AG04449 (cell line): ENCODE measurements around the gene RTN4R.
"Not testable (repeated sequence)": the region's sequence is repeated elsewhere in the genome, so short reads cannot be mapped to it uniquely, and the experiment has no call there.

Source experiments
- CTCF ChIA-PET: fragments of 350-600 bp; formaldehyde crosslinking; extraction: SDS; loops from one replicate; lab custom pipeline; 2021; ENCODE audit warnings: antibody characterized with exemption; lab: Yijun Ruan, JAX
- POLR2A ChIA-PET: fragments of 400-600, 350-600 bp; formaldehyde crosslinking; extraction: SDS; loops from one replicate; lab custom pipeline; 2020; ENCODE audit warnings: antibody characterized with exemption, inconsistent platforms; lab: Yijun Ruan, JAX
- DNase-seq: peaks from one replicate; pipeline ENCODE4 v3.0.0-alpha.2; 2010; ENCODE audit warnings: low read depth, low spot score
- H3K4me3 ChIP-seq: 2 replicates; pipeline ENCODE4 v1.5.1; 2011; ENCODE audit warnings: low read depth, mild to moderate bottlenecking, control low read depth, low read length
- TF ChIP-seq, protein P1 (sequence below): IDR thresholded peaks from one replicate; pipeline ENCODE4 v1.5.1; 2011; ENCODE audit warnings: mild to moderate bottlenecking, moderate library complexity, low read length, control low read depth, inconsistent platforms; ENCODE audit not compliant: insufficient read depth; ENCODE audit errors: missing control alignments

RTN4R gene

DNA sequence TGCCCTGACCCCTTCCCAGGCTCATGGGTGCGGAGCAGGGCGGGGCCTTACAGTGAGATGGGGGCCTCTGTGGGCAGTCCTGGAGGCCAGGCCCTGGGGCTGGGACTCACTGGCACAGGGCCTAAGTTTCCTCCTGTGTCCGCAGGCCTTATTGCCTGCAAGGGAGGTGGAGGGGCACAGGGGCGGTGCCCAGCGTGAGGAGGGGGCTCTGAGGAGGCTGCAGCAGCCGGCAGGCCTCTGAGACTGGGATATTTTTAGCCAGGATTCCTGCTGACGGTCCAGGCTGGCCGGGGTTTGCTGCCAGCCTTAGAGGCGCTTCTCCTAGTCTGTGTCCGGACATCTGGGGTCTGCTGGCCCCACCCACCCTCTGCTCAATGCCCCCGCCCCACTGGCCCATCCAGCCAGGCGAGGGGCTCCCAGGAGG lies 5.7 kb upstream of the RTN4R start:
- CTCF ChIA-PET = interaction anchor here (1.3 to 2.3 kb wide), 2 partner anchors 11 to 12 kb away, joined by 3 to 10 read pairs; no protein-coding TSS in a partner anchor
- POLR2A ChIA-PET = no interaction called here
- DNase-seq = no peak
- TF ChIP-seq, protein P1, sequence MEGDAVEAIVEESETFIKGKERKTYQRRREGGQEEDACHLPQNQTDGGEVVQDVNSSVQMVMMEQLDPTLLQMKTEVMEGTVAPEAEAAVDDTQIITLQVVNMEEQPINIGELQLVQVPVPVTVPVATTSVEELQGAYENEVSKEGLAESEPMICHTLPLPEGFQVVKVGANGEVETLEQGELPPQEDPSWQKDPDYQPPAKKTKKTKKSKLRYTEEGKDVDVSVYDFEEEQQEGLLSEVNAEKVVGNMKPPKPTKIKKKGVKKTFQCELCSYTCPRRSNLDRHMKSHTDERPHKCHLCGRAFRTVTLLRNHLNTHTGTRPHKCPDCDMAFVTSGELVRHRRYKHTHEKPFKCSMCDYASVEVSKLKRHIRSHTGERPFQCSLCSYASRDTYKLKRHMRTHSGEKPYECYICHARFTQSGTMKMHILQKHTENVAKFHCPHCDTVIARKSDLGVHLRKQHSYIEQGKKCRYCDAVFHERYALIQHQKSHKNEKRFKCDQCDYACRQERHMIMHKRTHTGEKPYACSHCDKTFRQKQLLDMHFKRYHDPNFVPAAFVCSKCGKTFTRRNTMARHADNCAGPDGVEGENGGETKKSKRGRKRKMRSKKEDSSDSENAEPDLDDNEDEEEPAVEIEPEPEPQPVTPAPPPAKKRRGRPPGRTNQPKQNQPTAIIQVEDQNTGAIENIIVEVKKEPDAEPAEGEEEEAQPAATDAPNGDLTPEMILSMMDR = no peak
- no peak overlapping the region for H3K4me3 ChIP-seq

DNA sequence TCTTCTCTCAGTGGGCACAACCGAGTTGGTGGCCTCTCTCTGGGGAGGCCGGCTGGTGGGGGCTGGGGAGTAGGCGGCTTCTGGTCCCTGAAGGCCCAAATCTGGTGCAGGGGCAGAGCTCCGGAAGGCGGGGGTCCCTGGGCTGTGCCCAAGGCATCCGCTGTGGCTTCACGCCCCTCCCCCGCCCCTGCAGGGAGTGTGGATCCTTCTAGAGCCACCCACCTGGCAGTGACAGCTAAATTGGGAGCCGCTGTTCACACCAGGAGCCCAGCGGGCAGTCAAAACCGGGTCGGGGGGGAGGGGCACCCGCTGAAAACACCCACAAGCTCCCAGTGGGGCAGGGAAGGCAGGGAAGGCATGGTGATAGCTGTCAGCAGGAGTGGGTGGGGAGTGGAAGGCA lies 4.6 kb upstream of the RTN4R start:
- POLR2A ChIA-PET = no interaction called here
- TF ChIP-seq, protein P1 = no peak
- no peak for DNase-seq
- H3K4me3 ChIP-seq = no peak overlapping the region
- CTCF ChIA-PET = interaction anchor here (1.3 to 2.3 kb wide), 3 partner anchors 12 to 115 kb away, joined by 3 to 10 read pairs (median 7); no protein-coding TSS in a partner anchor

DNA sequence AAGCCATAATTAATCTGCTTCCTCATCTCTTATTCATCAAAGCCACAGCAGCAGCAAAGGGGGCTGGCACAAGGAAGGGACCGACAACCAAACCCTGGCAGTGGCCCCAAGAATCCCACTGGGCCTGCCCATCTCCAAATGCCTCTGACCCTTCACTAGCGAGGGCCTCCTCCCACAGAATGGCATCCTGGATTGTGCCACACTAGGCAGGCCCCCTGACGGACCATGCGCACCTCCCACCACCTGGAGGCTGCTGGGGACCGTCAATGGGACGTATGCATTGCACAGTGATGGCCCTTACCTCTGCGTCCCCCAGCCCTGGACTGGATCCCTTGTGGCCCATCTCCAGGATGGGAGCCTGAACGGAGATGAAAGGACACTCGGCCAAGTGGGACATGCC lies 4.1 kb upstream of the RTN4R start:
- ChIA-PET CTCF (interaction anchor here (1.7 to 2.3 kb wide), 2 partner anchors 12 to 115 kb away, joined by 7 to 10 read pairs; no protein-coding TSS in a partner anchor), POLR2A (no interaction called here)
- H3K4me3 ChIP-seq = no peak overlapping the region
- DNase-seq = no peak
- TF ChIP-seq, protein P1 = no peak

DNA sequence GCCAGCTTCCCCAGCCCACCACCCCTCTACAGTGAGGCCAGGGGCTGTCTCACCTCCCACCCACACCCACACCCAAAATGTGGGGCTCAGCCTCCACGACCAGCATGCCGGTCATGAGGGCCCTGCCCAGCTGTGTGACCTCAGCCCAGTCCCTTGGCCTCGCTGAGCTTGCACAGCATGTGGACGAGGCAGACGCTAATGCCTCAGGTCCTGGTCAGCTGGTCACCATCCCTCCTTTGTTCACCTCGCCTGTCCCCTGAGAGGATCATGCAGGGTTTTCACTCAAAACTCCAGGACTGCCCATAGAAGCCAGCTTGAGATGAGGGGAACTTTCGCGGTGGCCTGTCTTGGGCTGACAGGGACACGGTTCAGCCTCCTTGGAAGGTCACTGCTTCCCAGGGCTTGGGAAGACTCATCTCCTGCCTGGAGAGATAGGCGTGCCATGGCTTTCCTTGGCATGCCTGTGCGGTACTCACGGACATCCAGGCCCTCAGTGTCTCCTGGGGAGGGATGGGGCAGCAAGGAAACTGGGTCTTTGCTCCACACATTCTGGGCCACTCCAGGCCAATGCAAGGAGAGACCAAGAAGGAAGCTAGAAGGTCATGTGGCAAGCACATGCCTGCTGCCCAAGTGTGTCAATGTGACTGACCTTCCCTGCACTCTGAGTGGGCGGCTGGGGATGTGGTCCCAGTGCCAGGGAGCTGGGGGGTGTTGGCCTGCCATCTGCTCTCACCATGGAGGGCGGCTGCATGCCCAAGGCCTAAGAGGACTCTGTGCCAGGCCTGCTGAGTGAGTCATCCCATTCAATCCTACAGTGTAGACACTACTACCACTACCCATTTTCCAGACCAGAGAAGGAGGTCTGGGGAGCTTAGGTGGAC lies 3.2 kb upstream of the RTN4R start:
- POLR2A ChIA-PET = no interaction called here
- DNase-seq = no peak
- CTCF ChIA-PET = interaction anchor here (1.4 to 2.9 kb wide), 7 partner anchors 13 to 115 kb away, joined by 3 to 32 read pairs (median 7); no protein-coding TSS in a partner anchor
- no peak overlapping the region for H3K4me3 ChIP-seq
- TF ChIP-seq, protein P1 = no peak

DNA sequence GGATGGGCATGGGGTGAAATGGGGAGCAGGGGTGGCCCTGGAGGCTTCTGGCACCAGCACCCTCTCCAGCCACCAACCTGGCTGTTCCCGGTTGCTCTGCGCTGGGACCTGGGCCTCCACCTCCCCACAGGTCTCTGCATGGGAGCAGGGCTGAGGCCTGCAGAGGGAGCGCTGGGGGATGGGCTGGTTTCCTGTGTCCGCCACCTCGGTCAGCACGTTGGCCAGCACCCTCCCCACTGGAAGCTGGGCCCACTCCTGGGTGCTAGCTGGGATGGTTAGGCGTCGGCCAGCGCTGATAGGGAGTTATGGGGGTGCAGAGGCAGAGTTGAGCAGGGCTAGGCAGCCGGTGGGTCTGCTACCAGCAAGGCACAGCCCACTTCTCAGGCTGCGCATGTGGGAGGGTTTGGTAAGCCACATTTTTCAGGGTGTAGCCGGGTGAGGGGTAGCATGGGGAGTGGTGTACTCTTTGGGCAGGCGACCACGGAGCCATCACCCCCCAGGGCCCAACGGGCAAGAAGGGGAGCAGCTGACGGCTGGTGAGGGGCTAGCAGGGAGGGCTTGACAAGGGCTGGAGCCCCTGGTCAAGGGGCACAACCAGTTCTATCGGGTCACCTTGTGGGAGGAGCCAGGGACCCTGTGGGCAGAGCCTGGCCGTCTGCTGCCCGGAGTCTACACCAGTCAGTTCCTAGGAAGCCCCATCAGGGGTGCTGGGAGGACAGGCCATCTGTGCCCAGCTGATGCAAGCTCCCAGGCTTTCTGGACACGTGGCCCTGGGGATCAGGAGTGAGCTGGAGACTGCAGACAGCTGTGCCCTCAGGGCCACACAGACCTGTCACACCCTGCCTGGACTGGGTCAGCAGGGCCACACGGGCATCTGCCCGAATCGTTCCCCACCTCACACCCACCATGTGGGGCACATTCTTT lies 2.3 kb upstream of the RTN4R start:
- POLR2A ChIA-PET, H3K4me3 ChIP-seq, DNase-seq: not testable (repeated sequence)
- CTCF ChIA-PET = interaction anchor here (1.1 to 2.9 kb wide), 8 partner anchors 11 to 114 kb away, joined by 3 to 32 read pairs (median 3); no protein-coding TSS in a partner anchor

DNA sequence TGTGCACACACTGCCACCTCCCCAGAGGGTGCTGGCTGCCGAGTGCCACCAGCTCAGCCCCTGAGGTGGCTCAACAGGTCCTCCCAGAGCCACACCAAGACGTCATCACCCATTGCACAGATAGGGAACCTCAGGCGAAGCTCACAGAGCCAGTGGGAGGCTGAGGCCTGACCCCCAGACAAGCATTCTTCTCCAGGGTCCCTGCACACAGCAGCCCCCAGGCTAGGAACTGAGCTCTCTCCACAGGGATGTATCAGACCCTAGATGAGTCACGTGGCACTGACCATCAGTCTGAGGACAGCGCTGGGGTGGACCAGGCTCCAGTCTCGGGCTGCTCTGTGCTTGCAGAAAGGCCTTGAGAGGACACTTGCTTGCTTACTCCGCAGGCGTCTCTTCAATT lies 1.6 kb upstream of the RTN4R start:
- DNase-seq, H3K4me3 ChIP-seq, POLR2A ChIA-PET: not testable (repeated sequence)
- CTCF ChIA-PET = interaction anchor here (1.1 to 2.9 kb wide), 7 partner anchors 11 to 113 kb away, joined by 3 to 32 read pairs (median 3); no protein-coding TSS in a partner anchor

DNA sequence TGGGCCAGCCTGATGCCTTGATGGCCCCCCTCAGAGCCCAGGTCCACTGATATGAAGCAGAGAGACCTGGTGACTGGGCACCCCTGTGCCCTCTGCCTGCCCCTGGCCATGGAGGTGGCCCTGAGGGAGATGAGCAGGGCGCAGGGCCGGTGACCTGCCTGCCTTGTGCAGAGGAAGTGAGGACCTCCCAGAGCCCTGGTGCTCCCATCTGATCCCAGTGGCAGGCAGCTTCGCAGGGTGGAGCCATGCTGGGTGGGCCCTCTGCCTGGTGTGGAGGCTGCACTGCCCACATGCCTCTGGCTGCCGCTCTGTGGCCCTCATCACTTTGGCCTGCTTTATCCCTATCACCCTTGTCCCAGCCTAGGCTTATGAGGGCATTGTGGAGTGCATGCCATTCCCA lies 1.1 kb upstream of the RTN4R start:
- H3K4me3 ChIP-seq, POLR2A ChIA-PET, DNase-seq: not testable (repeated sequence)
- CTCF ChIA-PET = interaction anchor here (1.1 to 2.9 kb wide), 5 partner anchors 11 to 113 kb away, joined by 3 to 32 read pairs (median 3); no protein-coding TSS in a partner anchor
